ENCODE results near the gene GALNTL6. TPM values are rescaled to one million over a fixed set of nuclear protein-coding genes. Genes with fewer than 3 reads are reported as not detected.
A peak's percentile ranks its signal among the peaks of the same experiment; 100 is the strongest.

GALNTL6 gene
- total and polyA plus RNA-seq, 2 of the 4 experiments (the other 2 are of a cell fraction), result under 0.01 TPM; not detected in 1

GRCh38 chr4:173057442-173057841, 1244.2 kb downstream of the GALNTL6 start:
- H2AFZ ChIP-seq (replicated peaks; ENCODE audit: low read length, poor library complexity), result no peak overlapping the region
- H2AK5ac ChIP-seq (ENCODE audit: low read depth, low read length), result no peak overlapping the region
- H3K79me1 ChIP-seq (ENCODE audit: low read depth in 1 of 2, low read length in 2 of 2), result no peaks in the 10 kb centered on the region
- H3K4me1 ChIP-seq (ENCODE audit: control insufficient read depth, insufficient read depth, low read length), result no peaks in the 10 kb centered on the region
- no peaks in the 10 kb centered on the region; the same call in 1 of the 2 replicates for H3K9me1 ChIP-seq (ENCODE audit: insufficient read depth, low read length)
- POLR2A ChIA-PET (ENCODE audit: unreplicated experiment), result no interaction called here
- intact Hi-C loops (cut with micrococcal nuclease) (no loop called here), dilution Hi-C loops (cut with HindIII; ENCODE audit: low sequenced_read_pairs, unreplicated experiment) (no loop called here), in situ Hi-C loops (cut with MboI; ENCODE audit: low sequenced_read_pairs) (no loop called here)
- H3K4me2 ChIP-seq (ENCODE audit: low read depth, low read length), result peak overlapping the region; percentile 84
- H3K4ac ChIP-seq (ENCODE audit: low read depth, low read length), result no peak overlapping the region
- H2BK120ac ChIP-seq (ENCODE audit: low read depth, low read length), result no peak overlapping the region
- H3K36me3 ChIP-seq (ENCODE audit: control insufficient read depth, insufficient read depth, low read length), result no peaks in the 10 kb centered on the region
- no peak overlapping the region for H2BK15ac ChIP-seq (ENCODE audit: low read depth, low read length)
- no peak overlapping the region for H3K18ac ChIP-seq (ENCODE audit: low read depth, low read length)
- H2BK5ac ChIP-seq (ENCODE audit: low read depth, low read length, poor library complexity, severe bottlenecking), result no peak overlapping the region
- H4K20me1 ChIP-seq (ENCODE audit: insufficient read depth, low read length), result no peaks in the 10 kb centered on the region
- no peak overlapping the region for H3K27ac ChIP-seq (ENCODE audit: insufficient read depth, low read length)
- no peak overlapping the region for H3K9ac ChIP-seq (ENCODE audit: low read depth, low read length)
- H3K14ac ChIP-seq (replicated peaks; ENCODE audit: low read depth, low read length), result no peak overlapping the region
- TF ChIP-seq NFE2L2 (IDR thresholded peaks at IDR 0.05; ENCODE audit: low read depth, low read length) (no peak), CTCF (conservative IDR thresholded peaks at IDR 0.05; ENCODE audit: low read depth, low read length) (no peak), CEBPB (IDR thresholded peaks at IDR 0.05; ENCODE audit: low read depth, low read length) (no peak), ELK1 (IDR thresholded peaks at IDR 0.05; ENCODE audit: borderline replicate concordance, low read depth, low read length) (no peak), RAD21 (IDR thresholded peaks at IDR 0.05; ENCODE audit: low read length) (no peak), BHLHE40 (IDR thresholded peaks at IDR 0.05; ENCODE audit: low read depth, low read length) (no peak), FOS (IDR thresholded peaks at IDR 0.05; ENCODE audit: low read depth, low read length) (no peak), POLR2A (IDR thresholded peaks at IDR 0.05; ENCODE audit: low read depth, low read length) (no peak), RFX5 (IDR thresholded peaks at IDR 0.05; ENCODE audit: low read depth, low read length) (no peak), MAZ (IDR thresholded peaks at IDR 0.05; ENCODE audit: borderline replicate concordance, low read depth, low read length) (no peak), SMC3 (IDR thresholded peaks at IDR 0.05; ENCODE audit: low read depth, low read length) (no peak), RCOR1 (IDR thresholded peaks at IDR 0.05; ENCODE audit: insufficient replicate concordance, low read length) (no peak), CHD1 (IDR thresholded peaks at IDR 0.05; ENCODE audit: low read depth, low read length) (no peak), MAFK (IDR thresholded peaks at IDR 0.05; ENCODE audit: low read depth, low read length) (no peak)
- peak; percentile 10 for DNase-seq
- ATAC-seq (ENCODE audit: low read depth), result peak; percentile 63
- H4K8ac ChIP-seq (ENCODE audit: low read depth in 2 of 2, low read length in 2 of 2), result no peak overlapping the region
- CTCF ChIA-PET, result no interaction called here
- no peak overlapping the region for H2AK9ac ChIP-seq (replicated peaks; ENCODE audit: low read depth, low read length, poor library complexity)
- H3K56ac ChIP-seq (ENCODE audit: extremely low read depth, insufficient read depth, low read length), result no peak overlapping the region
- WGBS, 2 experiments (ENCODE audit: extremely low coverage in 2 of 2, insufficient read length in 1 of 2), result 0% methylated on average over 2 of the region's 3 CpGs; no CpG with 5 or more reads in 1 of the 2 experiments
- no peak overlapping the region for H3K23ac ChIP-seq (ENCODE audit: low read depth, low read length)
- H2BK20ac ChIP-seq (ENCODE audit: low read depth, low read length), result no peak overlapping the region
- H3K9me3 ChIP-seq (ENCODE audit: control insufficient read depth, insufficient read depth, low read length), result no peaks in the 10 kb centered on the region
- H3K27me3 ChIP-seq (ENCODE audit: control insufficient read depth, insufficient read depth, low read length), result no peaks in the 10 kb centered on the region
- no TSS peak for BruUV-seq (replicated peaks)
- H4K5ac ChIP-seq (ENCODE audit: low read depth, low read length), result no peak overlapping the region
- no peak overlapping the region for H3K4me3 ChIP-seq (ENCODE audit: insufficient read depth, low read depth, low read length)
- no peak overlapping the region for H4K91ac ChIP-seq (ENCODE audit: insufficient read depth, low read depth, low read length)
